Measurements from ENCODE around the gene CD82. TPM values are rescaled to one million over a fixed set of nuclear protein-coding genes. Genes with fewer than 3 reads are reported as not detected.

The CD82 gene
- total RNA-seq, 3 donors from 2014 or later = 12.0 to 40.4 (median 38.0) TPM

GRCh38 chr11:44591557-44591956 lies 26.1 kb downstream of the CD82 start:
- H3K27ac ChIP-seq = peak overlapping the region; percentile 31 to 78
- no peak overlapping the region for H3K4me3 ChIP-seq
- no peak for DNase-seq (ENCODE audit: low spot score in 2 of 2)
- H3K4me1 ChIP-seq = peaks cover 6 to 8% of the 10 kb centered on the region in 2 donors
- no peaks in the 10 kb centered on the region for H3K27me3 ChIP-seq
- no peak for TF ChIP-seq POLR2AphosphoS5 (IDR thresholded peaks at IDR 0.05)
- no peak for TF ChIP-seq CTCF (IDR thresholded peaks at IDR 0.05)
- no peak for TF ChIP-seq POLR2A (IDR thresholded peaks at IDR 0.05)
- no peaks in the 10 kb centered on the region for H3K36me3 ChIP-seq
- intact Hi-C loops (cut with DNase I; ENCODE audit: low total_unique reads) = no loop called here
- H3K9me3 ChIP-seq = no peaks in the 10 kb centered on the region

GRCh38 chr11:44592125-44592940 lies 26.9 kb downstream of the CD82 start:
- H3K27me3 ChIP-seq = no peaks in the 10 kb centered on the region
- TF ChIP-seq POLR2A (IDR thresholded peaks at IDR 0.05) (no peak), POLR2AphosphoS5 (IDR thresholded peaks at IDR 0.05) (peak in 2 of 3 donors; percentile 63 to 69)
- H3K36me3 ChIP-seq = no peaks in the 10 kb centered on the region
- H3K4me1 ChIP-seq = peaks cover 12 to 14% of the 10 kb centered on the region in 2 donors
- intact Hi-C loops (cut with DNase I; ENCODE audit: low total_unique reads) = no loop called here
- no peak for DNase-seq (ENCODE audit: low spot score in 2 of 2)
- no peaks in the 10 kb centered on the region for H3K9me3 ChIP-seq
- H3K4me3 ChIP-seq = no peak overlapping the region
- peak overlapping the region; percentile 31 to 78 for H3K27ac ChIP-seq

GRCh38 chr11:44593251-44593650 lies 27.8 kb downstream of the CD82 start:
- DNase-seq (ENCODE audit: low spot score in 2 of 2) = no peak
- intact Hi-C loops (cut with DNase I; ENCODE audit: low total_unique reads) = no loop called here
- Histone ChIP-seq H3K4me3 (peak overlapping the region in 1 of 3 donors; percentile 7), H3K9me3 (no peaks in the 10 kb centered on the region), H3K27ac (peak overlapping the region; percentile 31 to 78), H3K27me3 (no peaks in the 10 kb centered on the region), H3K4me1 (peaks cover 12 to 14% of the 10 kb centered on the region in 2 donors), H3K36me3 (no peaks in the 10 kb centered on the region)
- no peak for TF ChIP-seq CTCF (IDR thresholded peaks at IDR 0.05)
- no peak for TF ChIP-seq POLR2AphosphoS5 (IDR thresholded peaks at IDR 0.05)
- TF ChIP-seq POLR2A (IDR thresholded peaks at IDR 0.05) = no peak

- no peak for DNase-seq (ENCODE audit: low spot score in 2 of 2)
- no peak for TF ChIP-seq POLR2A (IDR thresholded peaks at IDR 0.05)
- TF ChIP-seq CTCF (IDR thresholded peaks at IDR 0.05) = no peak
- no peak for TF ChIP-seq POLR2AphosphoS5 (IDR thresholded peaks at IDR 0.05)
- Histone ChIP-seq H3K4me1 (peaks cover 12 to 14% of the 10 kb centered on the region in 2 donors), H3K27ac (peak overlapping the region; percentile 35 to 63), H3K36me3 (no peaks in the 10 kb centered on the region), H3K9me3 (no peaks in the 10 kb centered on the region), H3K27me3 (no peaks in the 10 kb centered on the region), H3K4me3 (no peak overlapping the region)
- intact Hi-C loops (cut with DNase I; ENCODE audit: low total_unique reads) = no loop called here
Observed at GRCh38 chr11:44595006-44595405, 29.5 kb downstream of the CD82 start.

GRCh38 chr11:44595964-44596381 lies 30.5 kb downstream of the CD82 start:
- peak in 1 of 2 donors; percentile 50 for DNase-seq (ENCODE audit: low spot score in 2 of 2)

More at GRCh38 chr11:44595964-44596381, 30.5 kb downstream of the CD82 start:
- TF ChIP-seq POLR2AphosphoS5 (IDR thresholded peaks at IDR 0.05) (no peak), POLR2A (IDR thresholded peaks at IDR 0.05) (no peak), CTCF (IDR thresholded peaks at IDR 0.05) (no peak)
- H3K27ac ChIP-seq = peak overlapping the region; percentile 72 to 86
- intact Hi-C loops (cut with DNase I; ENCODE audit: low total_unique reads) = no loop called here
- H3K27me3 ChIP-seq = no peaks in the 10 kb centered on the region
- no peaks in the 10 kb centered on the region for H3K36me3 ChIP-seq
- H3K4me3 ChIP-seq = peak overlapping the region in 1 of 3 donors; percentile 19
- no peaks in the 10 kb centered on the region for H3K9me3 ChIP-seq
- peaks cover 12 to 14% of the 10 kb centered on the region in 2 donors for H3K4me1 ChIP-seq

All from breast epithelium (tissue), 4 donors.